Activated naive CD4-positive, alpha-beta T cell treated with anti-CD3 and anti-CD28 coated beads, Interleukin-2, amount 50 U/mL, for 16 hours (primary cell): ENCODE data around the gene PRIM2.
"Not testable (repeated sequence)": the region's sequence is repeated elsewhere in the genome, so short reads cannot be mapped to it uniquely, and the experiment has no call there.

Experiments used
- DNase-seq: peaks from one replicate; pipeline ENCODE4 v3.0.0-alpha.2; 2020

PRIM2 gene

GRCh38 chr6:57658526-57658925 lies 341.1 kb downstream of the PRIM2 start:
- not testable (repeated sequence) for DNase-seq

GRCh38 chr6:57659794-57660193 lies 342.4 kb downstream of the PRIM2 start:
- DNase-seq = not testable (repeated sequence)

- DNase-seq = not testable (repeated sequence)
Observed at GRCh38 chr6:57660940-57661339, 343.5 kb downstream of the PRIM2 start.

- DNase-seq = not testable (repeated sequence)
Observed at GRCh38 chr6:57668108-57668507, 350.7 kb downstream of the PRIM2 start.

GRCh38 chr6:57671237-57671636 lies 353.8 kb downstream of the PRIM2 start:
- not testable (repeated sequence) for DNase-seq

GRCh38 chr6:57671937-57672627 lies 354.7 kb downstream of the PRIM2 start:
- not testable (repeated sequence) for DNase-seq

- DNase-seq = not testable (repeated sequence)
Observed at GRCh38 chr6:57673281-57673680, 355.9 kb downstream of the PRIM2 start.

- not testable (repeated sequence) for DNase-seq
Observed at GRCh38 chr6:57675386-57675785, 358.0 kb downstream of the PRIM2 start.

- DNase-seq = not testable (repeated sequence)
Observed at GRCh38 chr6:57696382-57696781, 379.0 kb downstream of the PRIM2 start.
